IMR-90 (cell line): Measurements from ENCODE around the gene NSUN4. TPM values are rescaled to one million over a fixed set of nuclear protein-coding genes. Genes with fewer than 3 reads are reported as not detected.

Experiments used
- ATAC-seq: fragments of 200-7000 bp; cut with Tn5 transposase; 2 replicates; pipeline ENCODE4 v1.9.1; 2020; ENCODE audit warnings: low read depth, mild to moderate bottlenecking, moderate library complexity
- BruUV-seq: library from RNA; stranded (reverse); fragments of 400-500 nt; replicated peaks from 2 replicates; lab custom pipeline; 2021; lab: Mats Ljungman, UMichigan
- CTCF ChIA-PET: fragments of 300-600 bp; formaldehyde crosslinking; extraction: SDS; loops from one replicate; lab custom pipeline; 2021; ENCODE audit warnings: antibody characterized with exemption; lab: Yijun Ruan, JAX
- POLR2A ChIA-PET: fragments of 300-600 bp; sonication (Branson Sonifier 250); formaldehyde crosslinking; loops from one replicate; lab custom pipeline; 2022; ENCODE audit warnings: antibody characterized with exemption; ENCODE audit not compliant: unreplicated experiment; lab: Charles Lee
- DNase-seq: peaks from one replicate; pipeline ENCODE4 v3.0.0; 2013
- H2AFZ ChIP-seq: replicated peaks from 2 replicates; pipeline ENCODE3; 2013; ENCODE audit warnings: low read length, mild to moderate bottlenecking; ENCODE audit not compliant: poor library complexity
- H2AK5ac ChIP-seq: 2 replicates; pipeline ENCODE4 v1.6.1; 2013; ENCODE audit warnings: low read depth, low read length, inconsistent platforms
- H2AK9ac ChIP-seq: replicated peaks from 2 replicates; pipeline ENCODE3; 2013; ENCODE audit warnings: mild to moderate bottlenecking, low read depth, low read length, moderate library complexity; ENCODE audit not compliant: poor library complexity
- H2BK120ac ChIP-seq: 2 replicates; pipeline ENCODE4 v1.6.1; 2013; ENCODE audit warnings: low read depth, low read length, inconsistent platforms
- H2BK15ac ChIP-seq: 3 replicates; pipeline ENCODE4 v1.6.1; 2013; ENCODE audit warnings: low read depth, low read length, inconsistent platforms
- H2BK20ac ChIP-seq: 2 replicates; pipeline ENCODE4 v1.6.1; 2013; ENCODE audit warnings: low read depth, mild to moderate bottlenecking, inconsistent platforms, low read length, moderate library complexity
- H2BK5ac ChIP-seq: 2 replicates; pipeline ENCODE4 v1.6.1; 2013; ENCODE audit warnings: mild to moderate bottlenecking, low read depth, low read length, inconsistent platforms; ENCODE audit not compliant: poor library complexity, severe bottlenecking
- H3K14ac ChIP-seq: replicated peaks from 2 replicates; pipeline ENCODE4 v1.6.1; 2013; ENCODE audit warnings: low read depth, low read length, inconsistent platforms
- H3K18ac ChIP-seq: 2 replicates; pipeline ENCODE4 v1.6.1; 2013; ENCODE audit warnings: low read depth, low read length, control low read depth
- H3K23ac ChIP-seq: 2 replicates; pipeline ENCODE4 v1.6.1; 2013; ENCODE audit warnings: low read depth, low read length, inconsistent platforms
- H3K27ac ChIP-seq: 2 replicates; pipeline ENCODE4 v1.5.1; 2013; ENCODE audit warnings: mild to moderate bottlenecking, control low read depth, low read length; ENCODE audit not compliant: insufficient read depth
- H3K27me3 ChIP-seq: 2 replicates; pipeline ENCODE4 v1.6.1; 2013; ENCODE audit warnings: low read length; ENCODE audit not compliant: control insufficient read depth, insufficient read depth
- H3K36me3 ChIP-seq: 2 replicates; pipeline ENCODE4 v1.6.1; 2013; ENCODE audit warnings: low read length, mixed read lengths; ENCODE audit not compliant: control insufficient read depth, insufficient read depth
- H3K4ac ChIP-seq: 2 replicates; pipeline ENCODE4 v1.6.1; 2013; ENCODE audit warnings: low read depth, low read length, inconsistent platforms
- H3K4me1 ChIP-seq: 2 replicates; pipeline ENCODE4 v1.6.1; 2013; ENCODE audit warnings: low read length, mixed read lengths; ENCODE audit not compliant: control insufficient read depth, insufficient read depth
- H3K4me2 ChIP-seq: 2 replicates; pipeline ENCODE4 v1.6.1; 2013; ENCODE audit warnings: low read depth, mild to moderate bottlenecking, control low read depth, low read length, moderate library complexity
- H3K4me3 ChIP-seq: 2 replicates; pipeline ENCODE4 v1.5.1; 2013; ENCODE audit warnings: low read depth, mild to moderate bottlenecking, control low read depth, low read length, moderate library complexity; ENCODE audit not compliant: insufficient read depth
- H3K56ac ChIP-seq: 2 replicates; pipeline ENCODE4 v1.6.1; 2013; ENCODE audit warnings: low read length, inconsistent platforms; ENCODE audit not compliant: insufficient read depth; ENCODE audit errors: extremely low read depth
- H3K79me1 ChIP-seq, 2 experiments: 2 replicates each; pipeline ENCODE4 v1.6.1; 2013; ENCODE audit warnings: low read length in 2 of 2, inconsistent platforms in 1 of 2, low read depth in 1 of 2
- H3K9ac ChIP-seq: 2 replicates; pipeline ENCODE4 v1.6.1; 2013; ENCODE audit warnings: low read depth, low read length, control low read depth
- H3K9me1 ChIP-seq: 2 replicates; pipeline ENCODE4 v1.6.1; 2013; ENCODE audit warnings: low read length, inconsistent platforms; ENCODE audit not compliant: insufficient read depth
- H3K9me3 ChIP-seq: 2 replicates; pipeline ENCODE4 v1.6.1; 2013; ENCODE audit warnings: low read length; ENCODE audit not compliant: control insufficient read depth, insufficient read depth
- H4K20me1 ChIP-seq: 2 replicates; pipeline ENCODE4 v1.6.1; 2013; ENCODE audit warnings: low read length, inconsistent platforms; ENCODE audit not compliant: insufficient read depth
- H4K5ac ChIP-seq: 2 replicates; pipeline ENCODE4 v1.6.1; 2013; ENCODE audit warnings: mild to moderate bottlenecking, low read depth, low read length, control low read depth
- H4K8ac ChIP-seq, 2 experiments: 2 replicates each; pipeline ENCODE4 v1.6.1; 2013; ENCODE audit warnings: low read depth in 2 of 2, low read length in 2 of 2, control low read depth in 1 of 2, inconsistent platforms in 1 of 2
- H4K91ac ChIP-seq: 2 replicates; pipeline ENCODE4 v1.6.1; 2013; ENCODE audit warnings: low read depth, low read length, inconsistent platforms; ENCODE audit not compliant: insufficient read depth
- BHLHE40 ChIP-seq: fragments of 150-350 bp; IDR thresholded peaks from 2 replicates; pipeline ENCODE4 v1.6.1; 2016; ENCODE audit warnings: mild to moderate bottlenecking, low read depth, low read length
- CEBPB ChIP-seq: IDR thresholded peaks from 2 replicates; pipeline ENCODE4 v1.6.1; 2012; ENCODE audit warnings: low read depth, low read length, improper control_type of control experiment
- CHD1 ChIP-seq: IDR thresholded peaks from 2 replicates; pipeline ENCODE4 v1.6.1; 2012; ENCODE audit warnings: low read depth, low read length, improper control_type of control experiment
- FOS ChIP-seq: fragments of 150-350 bp; IDR thresholded peaks from 2 replicates; pipeline ENCODE4 v1.6.1; 2016; ENCODE audit warnings: low read depth, low read length
- MAFK ChIP-seq: IDR thresholded peaks from 2 replicates; pipeline ENCODE4 v1.6.1; 2012; ENCODE audit warnings: low read depth, low read length, improper control_type of control experiment
- MAZ ChIP-seq: IDR thresholded peaks from 2 replicates; pipeline ENCODE4 v1.6.1; 2012; ENCODE audit warnings: low read depth, mild to moderate bottlenecking, low read length, improper control_type of control experiment, moderate library complexity, borderline replicate concordance
- MXI1 ChIP-seq: IDR thresholded peaks from 2 replicates; pipeline ENCODE4 v1.6.1; 2012; ENCODE audit warnings: low read depth, mild to moderate bottlenecking, low read length, moderate library complexity, borderline replicate concordance
- NFE2L2 ChIP-seq: fragments of 150-350 bp; IDR thresholded peaks from 2 replicates; pipeline ENCODE4 v1.6.1; 2016; ENCODE audit warnings: low read depth, mild to moderate bottlenecking, low read length
- POLR2A ChIP-seq: IDR thresholded peaks from 2 replicates; pipeline ENCODE4 v1.6.1; 2012; ENCODE audit warnings: mild to moderate bottlenecking, low read depth, low read length
- RAD21 ChIP-seq: IDR thresholded peaks from 2 replicates; pipeline ENCODE4 v1.6.1; 2012; ENCODE audit warnings: low read length, improper control_type of control experiment
- RCOR1 ChIP-seq: IDR thresholded peaks from 2 replicates; pipeline ENCODE4 v1.6.1; 2012; ENCODE audit warnings: mild to moderate bottlenecking, low read length, improper control_type of control experiment; ENCODE audit not compliant: insufficient replicate concordance
- RFX5 ChIP-seq: IDR thresholded peaks from 2 replicates; pipeline ENCODE4 v1.8.0; 2012; ENCODE audit warnings: low read depth, mild to moderate bottlenecking, low read length, moderate library complexity
- SMC3 ChIP-seq: fragments of 150-350 bp; IDR thresholded peaks from 2 replicates; pipeline ENCODE4 v1.6.1; 2016; ENCODE audit warnings: low read depth, mild to moderate bottlenecking, antibody characterized with exemption, low read length, moderate library complexity
- WGBS, 2 experiments: methylation state at CpG; one replicate each; pipeline versions ENCODE4 v1.1.5 to v1.1.7; 2013; ENCODE audit warnings: missing lambda C conversion rate in 2 of 2; ENCODE audit not compliant: insufficient read length in 1 of 2; ENCODE audit errors: extremely low coverage in 2 of 2; 5-methylcytosine and 5-hydroxymethylcytosine counted together
- dilution Hi-C: fragments of 300-500 bp; cut with HindIII; formaldehyde crosslinking; loops from one replicate; pipeline ENCODE4 v1.14.3; 2018; ENCODE audit warnings: low sequenced_read_pairs; ENCODE audit not compliant: unreplicated experiment
- in situ Hi-C: fragments of 300-500 bp; cut with MboI; formaldehyde crosslinking; loops from 3 replicates; pipeline ENCODE4 v1.14.3; 2019; ENCODE audit warnings: low sequenced_read_pairs, inconsistent platforms, mixed read lengths
- intact Hi-C: fragments of 100-400 bp; cut with micrococcal nuclease; formaldehyde crosslinking; loops from 2 replicates; pipeline ENCODE4 v1.10.0; 2022
- polyA plus RNA-seq, 3 experiments: library from polyadenylated mRNA; depleted of rRNA; stranded (reverse); fragments of >200 nt; gene quantifications; 2 replicates each; pipeline ENCODE4 v1.2.3, GENCODE V29; 2012; ENCODE audit warnings: low replicate concordance in 1 of 3
- total RNA-seq: library from RNA; depleted of rRNA; stranded (reverse); fragments of >200 nt; gene quantifications from 2 replicates; pipeline ENCODE4 v1.2.3, GENCODE V29; 2012
- TF ChIP-seq, protein P1 (sequence below): conservative IDR thresholded peaks from 2 replicates; pipeline ENCODE4 v1.5.1; 2012; ENCODE audit warnings: mild to moderate bottlenecking, low read depth, low read length, improper control_type of control experiment
- TF ChIP-seq, protein P2 (sequence below): fragments of 150-350 bp; IDR thresholded peaks from 2 replicates; pipeline ENCODE4 v1.6.1; 2016; ENCODE audit warnings: low read depth, mild to moderate bottlenecking, low read length, moderate library complexity, borderline replicate concordance
- TF ChIP-seq, protein P3 (sequence below): fragments of 150-350 bp; IDR thresholded peaks from 2 replicates; pipeline ENCODE4 v1.6.1; 2017; ENCODE audit warnings: mild to moderate bottlenecking, antibody characterized with exemption, low read length, low read depth

The NSUN4 gene
- total and polyA plus RNA-seq, 2 of the 4 experiments (the other 2 are of a cell fraction), result 10.9 to 13.0 TPM

DNA sequence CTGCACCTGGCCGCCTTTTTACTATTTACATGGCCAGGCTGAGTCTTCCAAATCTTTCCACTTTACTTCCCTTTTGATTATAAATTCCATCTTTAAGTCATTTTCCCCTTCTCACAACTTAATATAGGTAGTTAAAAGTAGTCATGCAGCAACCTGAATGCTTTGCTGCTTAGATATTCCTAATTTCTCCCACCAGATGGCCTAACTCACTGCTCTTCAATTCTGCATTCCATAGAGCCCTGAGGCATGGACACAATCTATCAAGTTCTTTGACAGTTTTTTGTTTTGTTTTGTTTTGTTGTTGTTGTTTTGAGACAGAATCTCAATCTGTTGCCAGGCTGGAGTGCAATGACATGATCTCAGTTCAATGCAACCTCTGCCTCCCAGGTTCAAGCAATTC is 31.8 kb downstream of the NSUN4 start:
- no peak overlapping the region for H3K4me3 ChIP-seq
- no peak overlapping the region for H2AK9ac ChIP-seq
- dilution Hi-C loops, result no loop called here
- H3K79me1 ChIP-seq, result no peaks in the 10 kb centered on the region
- DNase-seq (no peak), ATAC-seq (no peak)
- no peak overlapping the region for H3K27ac ChIP-seq
- H2AFZ ChIP-seq, result no peak overlapping the region
- no peak overlapping the region for H2BK120ac ChIP-seq
- H3K4me1 ChIP-seq, result no peaks in the 10 kb centered on the region
- 0 out of 2 replicates have a peak, but pooled peaks cover 4% of the 10 kb centered on the region for H3K9me1 ChIP-seq
- H3K18ac ChIP-seq, result no peak overlapping the region
- no peak overlapping the region for H4K5ac ChIP-seq
- H3K9ac ChIP-seq, result no peak overlapping the region
- no peak overlapping the region for H4K8ac ChIP-seq
- H2AK5ac ChIP-seq, result no peak overlapping the region
- H2BK20ac ChIP-seq, result no peak overlapping the region
- intact Hi-C loops, result no loop called here
- H3K36me3 ChIP-seq, result peaks cover 8% of the 10 kb centered on the region
- CTCF ChIA-PET, result no interaction called here
- no peak overlapping the region for H3K4me2 ChIP-seq
- no peak overlapping the region for H3K4ac ChIP-seq
- H3K27me3 ChIP-seq, result no peaks in the 10 kb centered on the region
- POLR2A ChIA-PET, result no interaction called here
- BruUV-seq, result no TSS peak
- WGBS, 2 experiments, result no CpG with 5 or more reads among the region's 1 CpG
- no peaks in the 10 kb centered on the region for H4K20me1 ChIP-seq
- no peak overlapping the region for H3K14ac ChIP-seq
- no peak overlapping the region for H2BK15ac ChIP-seq
- in situ Hi-C loops, result no loop called here
- no peak overlapping the region for H3K23ac ChIP-seq
- no peak for TF ChIP-seq MXI1
- no peak for TF ChIP-seq MAZ
- TF ChIP-seq POLR2A, result no peak
- no peak for TF ChIP-seq BHLHE40
- no peak for TF ChIP-seq SMC3
- no peak for TF ChIP-seq RCOR1
- TF ChIP-seq, protein P1, sequence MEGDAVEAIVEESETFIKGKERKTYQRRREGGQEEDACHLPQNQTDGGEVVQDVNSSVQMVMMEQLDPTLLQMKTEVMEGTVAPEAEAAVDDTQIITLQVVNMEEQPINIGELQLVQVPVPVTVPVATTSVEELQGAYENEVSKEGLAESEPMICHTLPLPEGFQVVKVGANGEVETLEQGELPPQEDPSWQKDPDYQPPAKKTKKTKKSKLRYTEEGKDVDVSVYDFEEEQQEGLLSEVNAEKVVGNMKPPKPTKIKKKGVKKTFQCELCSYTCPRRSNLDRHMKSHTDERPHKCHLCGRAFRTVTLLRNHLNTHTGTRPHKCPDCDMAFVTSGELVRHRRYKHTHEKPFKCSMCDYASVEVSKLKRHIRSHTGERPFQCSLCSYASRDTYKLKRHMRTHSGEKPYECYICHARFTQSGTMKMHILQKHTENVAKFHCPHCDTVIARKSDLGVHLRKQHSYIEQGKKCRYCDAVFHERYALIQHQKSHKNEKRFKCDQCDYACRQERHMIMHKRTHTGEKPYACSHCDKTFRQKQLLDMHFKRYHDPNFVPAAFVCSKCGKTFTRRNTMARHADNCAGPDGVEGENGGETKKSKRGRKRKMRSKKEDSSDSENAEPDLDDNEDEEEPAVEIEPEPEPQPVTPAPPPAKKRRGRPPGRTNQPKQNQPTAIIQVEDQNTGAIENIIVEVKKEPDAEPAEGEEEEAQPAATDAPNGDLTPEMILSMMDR, result no peak
- no peak for TF ChIP-seq FOS
- no peak for TF ChIP-seq MAFK
- no peak for TF ChIP-seq NFE2L2
- TF ChIP-seq, protein P2, sequence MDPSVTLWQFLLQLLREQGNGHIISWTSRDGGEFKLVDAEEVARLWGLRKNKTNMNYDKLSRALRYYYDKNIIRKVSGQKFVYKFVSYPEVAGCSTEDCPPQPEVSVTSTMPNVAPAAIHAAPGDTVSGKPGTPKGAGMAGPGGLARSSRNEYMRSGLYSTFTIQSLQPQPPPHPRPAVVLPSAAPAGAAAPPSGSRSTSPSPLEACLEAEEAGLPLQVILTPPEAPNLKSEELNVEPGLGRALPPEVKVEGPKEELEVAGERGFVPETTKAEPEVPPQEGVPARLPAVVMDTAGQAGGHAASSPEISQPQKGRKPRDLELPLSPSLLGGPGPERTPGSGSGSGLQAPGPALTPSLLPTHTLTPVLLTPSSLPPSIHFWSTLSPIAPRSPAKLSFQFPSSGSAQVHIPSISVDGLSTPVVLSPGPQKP, result no peak
- no peak for TF ChIP-seq CHD1
- TF ChIP-seq RAD21, result no peak
- no peak for TF ChIP-seq RFX5
- TF ChIP-seq CEBPB, result no peak
- TF ChIP-seq, protein P3, sequence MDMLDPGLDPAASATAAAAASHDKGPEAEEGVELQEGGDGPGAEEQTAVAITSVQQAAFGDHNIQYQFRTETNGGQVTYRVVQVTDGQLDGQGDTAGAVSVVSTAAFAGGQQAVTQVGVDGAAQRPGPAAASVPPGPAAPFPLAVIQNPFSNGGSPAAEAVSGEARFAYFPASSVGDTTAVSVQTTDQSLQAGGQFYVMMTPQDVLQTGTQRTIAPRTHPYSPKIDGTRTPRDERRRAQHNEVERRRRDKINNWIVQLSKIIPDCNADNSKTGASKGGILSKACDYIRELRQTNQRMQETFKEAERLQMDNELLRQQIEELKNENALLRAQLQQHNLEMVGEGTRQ, result no peak
- H2BK5ac ChIP-seq, result no peak overlapping the region
- H3K56ac ChIP-seq, result no peak overlapping the region
- no peaks in the 10 kb centered on the region for H3K9me3 ChIP-seq
- no peak overlapping the region for H4K91ac ChIP-seq
